MM.1S (cell line): ENCODE data around the gene LYRM4.

ENCODE experiments used
- DNase-seq: peaks from one replicate; pipeline ENCODE4 v3.0.0-alpha.2; 2015
- H2AFZ ChIP-seq: fragments of 300-600 bp; sonication (generic); 2 replicates; pipeline ENCODE4 v1.6.0; 2016; ENCODE audit warnings: antibody characterized with exemption, low read length
- H3F3A ChIP-seq: fragments of 300-600 bp; sonication (generic); 2 replicates; pipeline ENCODE4 v1.6.1; 2016; ENCODE audit warnings: mild to moderate bottlenecking, antibody characterized with exemption, low read length, moderate library complexity, mixed read lengths; ENCODE audit not compliant: insufficient read depth
- H3K27ac ChIP-seq: fragments of 300-600 bp; sonication (generic); 2 replicates; pipeline ENCODE4 v1.5.1; 2016; ENCODE audit warnings: mild to moderate bottlenecking, low read length
- H3K27me3 ChIP-seq: fragments of 300-600 bp; sonication (generic); replicated peaks from 2 replicates; pipeline ENCODE4 v1.6.0; 2016; ENCODE audit warnings: low read length; ENCODE audit not compliant: insufficient read depth
- H3K36me3 ChIP-seq: fragments of 300-600 bp; sonication (generic); replicated peaks from 2 replicates; pipeline ENCODE4 v1.6.1; 2016; ENCODE audit warnings: mild to moderate bottlenecking, low read length, mixed read lengths; ENCODE audit not compliant: insufficient read depth
- H3K4me1 ChIP-seq: fragments of 300-600 bp; sonication (generic); 2 replicates; pipeline ENCODE4 v1.6.1; 2016; ENCODE audit warnings: low read length, mixed read lengths
- H3K4me2 ChIP-seq: fragments of 300-600 bp; sonication (generic); 2 replicates; pipeline ENCODE4 v1.6.0; 2016; ENCODE audit warnings: low read depth, low read length
- H3K4me3 ChIP-seq: fragments of 300-600 bp; sonication (generic); 2 replicates; pipeline ENCODE4 v1.5.1; 2016; ENCODE audit warnings: low read length, mixed read lengths
- H3K79me2 ChIP-seq: fragments of 300-600 bp; sonication (generic); 2 replicates; pipeline ENCODE4 v1.6.1; 2016; ENCODE audit warnings: mixed run types, low read length, mixed read lengths
- H3K9ac ChIP-seq: fragments of 300-600 bp; sonication (generic); 2 replicates; pipeline ENCODE4 v1.6.1; 2016; ENCODE audit warnings: low read length, mixed read lengths
- H3K9me2 ChIP-seq: fragments of 300-600 bp; sonication (generic); replicated peaks from 2 replicates; pipeline ENCODE4 v1.6.1; 2016; ENCODE audit warnings: mild to moderate bottlenecking, low read length, mixed read lengths; ENCODE audit not compliant: insufficient read depth
- H3K9me3 ChIP-seq: fragments of 300-600 bp; sonication (generic); replicated peaks from 2 replicates; pipeline ENCODE4 v1.6.1; 2016; ENCODE audit warnings: mild to moderate bottlenecking, low read length, mixed read lengths; ENCODE audit not compliant: insufficient read depth
- H4K20me1 ChIP-seq: fragments of 300-600 bp; sonication (generic); 2 replicates; pipeline ENCODE4 v1.6.1; 2016; ENCODE audit warnings: mild to moderate bottlenecking, low read length, moderate library complexity, mixed read lengths; ENCODE audit not compliant: insufficient read depth
- CTCF ChIP-seq: fragments of 300-600 bp; sonication (generic); IDR thresholded peaks from 2 replicates; pipeline ENCODE4 v1.5.1; 2016; ENCODE audit warnings: antibody characterized with exemption, low read length, mixed read lengths
- EZH2 ChIP-seq: fragments of 300-600 bp; sonication (generic); optimal IDR thresholded peaks from 2 replicates; pipeline ENCODE3; 2017; ENCODE audit warnings: low read depth, mild to moderate bottlenecking, antibody characterized with exemption, low read length, mixed read lengths
- EZH2phosphoT487 ChIP-seq: fragments of 300-600 bp; sonication (generic); IDR thresholded peaks from 2 replicates; pipeline ENCODE4 v1.6.1; 2018; ENCODE audit warnings: antibody characterized with exemption, low read length

Gene LYRM4

GRCh38 chr6:5229356-5229755 lies 31.4 kb downstream of the LYRM4 start:
- no peaks in the 10 kb centered on the region for H3F3A ChIP-seq

DNA sequence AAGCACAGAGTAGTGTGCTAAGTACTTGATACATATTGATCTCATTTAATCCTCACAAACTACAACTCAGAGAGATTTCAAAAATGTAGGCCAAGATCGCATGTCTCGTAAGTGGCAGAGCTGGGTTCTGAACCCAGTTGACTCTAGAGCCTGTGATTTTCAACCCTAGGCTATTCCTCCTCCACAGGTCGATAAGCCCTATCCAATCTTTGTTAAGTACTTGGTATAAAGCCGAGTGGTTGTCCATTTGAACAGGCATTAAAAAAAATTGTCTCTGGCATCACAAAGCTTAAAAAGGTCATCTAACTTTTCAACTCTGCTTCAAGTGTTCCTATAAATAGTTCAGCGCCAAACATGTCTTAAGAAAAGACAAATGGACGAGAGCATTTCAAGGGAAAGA lies 37.4 kb downstream of the LYRM4 start:
- Histone ChIP-seq H2AFZ (no peak overlapping the region), H3K9me2 (no peaks in the 10 kb centered on the region), H3K36me3 (no peaks in the 10 kb centered on the region), H3K4me1 (peaks cover 4% of the 10 kb centered on the region; the same call in 1 of the 2 replicates), H3K9ac (no peak overlapping the region), H3F3A (no peaks in the 10 kb centered on the region), H3K9me3 (no peaks in the 10 kb centered on the region), H4K20me1 (no peaks in the 10 kb centered on the region), H3K4me2 (no peak overlapping the region), H3K79me2 (no peaks in the 10 kb centered on the region), H3K27ac (no peak overlapping the region), H3K4me3 (no peak overlapping the region), H3K27me3 (no peaks in the 10 kb centered on the region)
- no peak for DNase-seq
- TF ChIP-seq EZH2 (no peak), CTCF (no peak), EZH2phosphoT487 (no peak)

More at GRCh38 chr6:5229356-5229755, 31.4 kb downstream of the LYRM4 start:
- Histone ChIP-seq H3K9ac (no peak overlapping the region), H3K9me2 (no peaks in the 10 kb centered on the region), H2AFZ (no peak overlapping the region), H3K36me3 (no peaks in the 10 kb centered on the region), H3K27ac (no peak overlapping the region), H4K20me1 (no peaks in the 10 kb centered on the region), H3K4me1 (peaks cover 4% of the 10 kb centered on the region; the same call in 1 of the 2 replicates), H3K9me3 (no peaks in the 10 kb centered on the region), H3K27me3 (no peaks in the 10 kb centered on the region), H3K4me2 (no peak overlapping the region), H3K79me2 (no peaks in the 10 kb centered on the region), H3K4me3 (no peak overlapping the region)
- TF ChIP-seq CTCF (no peak), EZH2 (no peak), EZH2phosphoT487 (no peak)
- no peak for DNase-seq

DNA sequence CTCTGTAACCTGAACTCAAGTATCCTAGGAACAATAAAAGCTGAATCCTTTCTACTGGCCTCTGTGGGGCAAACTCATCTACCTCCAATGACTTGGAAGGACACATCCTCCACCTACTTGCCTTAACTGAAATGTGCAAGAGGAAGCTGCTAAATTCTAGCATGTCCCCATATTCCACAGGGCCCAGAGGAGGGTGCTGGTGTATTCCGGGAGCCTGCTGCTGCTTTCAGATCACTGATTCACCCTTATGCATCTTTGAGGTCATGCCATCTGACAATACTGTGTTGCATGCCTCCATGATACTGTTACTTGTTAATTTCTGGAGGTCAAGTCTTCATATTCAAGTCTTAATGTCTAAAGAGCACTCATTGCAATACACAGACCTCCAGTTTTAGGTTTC lies 40.3 kb downstream of the LYRM4 start:
- no peak overlapping the region for H3K4me2 ChIP-seq
- H3K79me2 ChIP-seq, result no peaks in the 10 kb centered on the region
- H3K4me3 ChIP-seq, result no peak overlapping the region
- H3K36me3 ChIP-seq, result no peaks in the 10 kb centered on the region
- no peak overlapping the region for H2AFZ ChIP-seq
- no peaks in the 10 kb centered on the region for H3F3A ChIP-seq
- H3K27ac ChIP-seq, result no peak overlapping the region
- no peak overlapping the region for H3K9ac ChIP-seq
- no peaks in the 10 kb centered on the region for H3K9me3 ChIP-seq
- TF ChIP-seq EZH2 (no peak), EZH2phosphoT487 (no peak), CTCF (no peak)
- H4K20me1 ChIP-seq, result no peaks in the 10 kb centered on the region
- DNase-seq, result no peak
- H3K27me3 ChIP-seq, result no peaks in the 10 kb centered on the region
- H3K4me1 ChIP-seq, result no peaks in the 10 kb centered on the region
- no peaks in the 10 kb centered on the region for H3K9me2 ChIP-seq
